NT2/D1 (cell line): ENCODE data around the gene TBPL2.

Experiments used
- SUZ12 ChIP-seq: IDR thresholded peaks from 2 replicates; pipeline ENCODE4 v1.6.1; 2011; ENCODE audit not compliant: insufficient read length, insufficient read depth; ENCODE audit errors: extremely low read depth
- YY1 ChIP-seq: IDR thresholded peaks from 2 replicates; pipeline ENCODE4 v1.6.1; 2011; ENCODE audit not compliant: insufficient read length, insufficient read depth

GRCh38 chr14:55457496-55457895 is 17.1 kb upstream of the TBPL2 start:
- TF ChIP-seq YY1, result no peak
- TF ChIP-seq SUZ12, result no peak
